Naive B cell (primary cell): Measurements from ENCODE around the gene PDE2A. TPM values are rescaled to one million over a fixed set of nuclear protein-coding genes. Genes with fewer than 3 reads are reported as not detected.

Source experiments
- ATAC-seq, 2 donors: fragments of 150-1000 bp; cut with Tn5 transposase; 2 replicates each; pipeline ENCODE4 v1.10.0; 2021; ENCODE audit warnings: low read depth in 2 of 2, mild to moderate bottlenecking in 2 of 2, moderate library complexity in 2 of 2
- DNase-seq: peaks from one replicate; pipeline ENCODE4 v3.0.0; 2022
- H3K27ac Mint-ChIP-seq, 6 donors: one replicate each; pipeline ENCODE4 v1.8.0; 2020 to 2022; ENCODE audit warnings: mild to moderate bottlenecking in 6 of 6, mixed read lengths in 6 of 6, moderate library complexity in 5 of 6, inconsistent platforms in 2 of 6
- H3K27me3 Mint-ChIP-seq, 3 donors: one replicate each; pipeline ENCODE4 v1.8.0; 2021 to 2022; ENCODE audit warnings: mixed read lengths in 3 of 3, mild to moderate bottlenecking in 1 of 3
- H3K36me3 Mint-ChIP-seq, 2 donors: one replicate each; pipeline ENCODE4 v1.8.0; 2020 to 2022; ENCODE audit warnings: mixed read lengths in 2 of 2, inconsistent platforms in 1 of 2, mild to moderate bottlenecking in 1 of 2
- H3K4me1 Mint-ChIP-seq, 3 donors: one replicate each; pipeline ENCODE4 v1.8.0; 2020 to 2022; ENCODE audit warnings: mixed read lengths in 3 of 3, inconsistent platforms in 1 of 3, mild to moderate bottlenecking in 1 of 3, moderate library complexity in 1 of 3
- H3K4me3 Mint-ChIP-seq, 8 donors: one replicate each; pipeline ENCODE4 v1.8.0; 2020 to 2022; ENCODE audit warnings: mild to moderate bottlenecking in 8 of 8, mixed read lengths in 8 of 8, moderate library complexity in 8 of 8, inconsistent platforms in 2 of 8
- H3K9me3 Mint-ChIP-seq, 7 donors: one replicate each; pipeline ENCODE4 v1.8.0; 2020 to 2022; ENCODE audit warnings: mixed read lengths in 7 of 7, mild to moderate bottlenecking in 5 of 7, inconsistent platforms in 2 of 7, moderate library complexity in 1 of 7
- polyA plus RNA-seq, 6 donors: library from polyadenylated mRNA; unstranded; fragments of 300-500 nt; fragmentation: Illumina TruSeq; gene quantifications; one replicate each; pipeline ENCODE4 v1.2.3, GENCODE V29; 2021; ENCODE audit warnings: low read depth in 6 of 6

The PDE2A gene
- polyA plus RNA-seq, 6 donors from 2014 or later: 0.18 to 0.44 (median 0.36) TPM; not detected in 3

DNA sequence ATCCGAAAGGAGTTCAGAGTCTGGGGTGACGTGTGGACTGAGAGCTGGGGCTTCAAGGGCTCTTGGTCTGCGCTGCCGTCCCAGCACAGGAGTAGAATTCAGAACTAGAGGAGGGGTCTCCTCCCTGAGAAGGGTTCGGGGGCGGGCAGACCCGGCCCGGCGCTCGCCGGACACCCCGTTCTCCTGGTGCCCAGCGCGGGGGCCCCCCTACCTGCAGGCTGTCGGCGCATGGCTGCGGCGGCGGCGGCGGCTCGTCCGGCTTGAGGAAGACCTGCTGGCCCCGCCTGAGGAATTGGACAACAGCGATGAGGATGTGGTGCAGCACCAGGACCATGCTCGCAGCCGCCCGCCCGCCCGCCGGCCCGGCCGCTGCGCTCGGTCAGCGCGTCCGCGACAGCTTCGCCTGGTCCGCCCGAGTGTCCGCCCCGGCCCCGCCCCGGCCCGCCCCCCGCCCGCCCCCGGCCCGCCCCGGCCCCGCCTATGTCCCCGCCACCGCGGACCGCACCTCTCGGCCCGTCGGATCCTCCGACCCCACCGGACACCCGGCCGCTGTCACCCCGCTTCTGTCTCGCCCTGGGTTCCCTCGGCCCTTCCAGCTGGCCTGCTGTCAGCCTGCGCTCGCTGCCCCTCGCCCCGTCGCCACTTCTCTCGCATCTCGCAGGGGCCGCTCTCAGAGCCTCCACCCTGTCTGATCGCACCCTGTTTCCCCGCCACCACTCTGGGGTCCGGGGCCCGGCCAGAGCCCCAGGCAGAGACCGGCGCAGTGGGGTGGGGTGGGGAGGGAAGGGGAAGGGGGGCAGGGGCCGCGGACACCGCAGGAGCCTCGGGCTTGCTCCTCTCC, 32.0 kb downstream of the PDE2A start:
- peak; percentile 7 for DNase-seq
- ATAC-seq: peak; percentile 46 to 58
- Mint-ChIP-seq H3K9me3 (no peaks in the 10 kb centered on the region), H3K4me3 (peak overlapping the region in 7 of 8 donors; percentile 18 to 85 (median 80)), H3K4me1 (peaks cover 0 to 4% (median 4%) of the 10 kb centered on the region in 3 donors), H3K27me3 (peaks cover 0 to 29% (median 16%) of the 10 kb centered on the region in 3 donors), H3K27ac (no peak overlapping the region), H3K36me3 (no peaks in the 10 kb centered on the region)

DNA sequence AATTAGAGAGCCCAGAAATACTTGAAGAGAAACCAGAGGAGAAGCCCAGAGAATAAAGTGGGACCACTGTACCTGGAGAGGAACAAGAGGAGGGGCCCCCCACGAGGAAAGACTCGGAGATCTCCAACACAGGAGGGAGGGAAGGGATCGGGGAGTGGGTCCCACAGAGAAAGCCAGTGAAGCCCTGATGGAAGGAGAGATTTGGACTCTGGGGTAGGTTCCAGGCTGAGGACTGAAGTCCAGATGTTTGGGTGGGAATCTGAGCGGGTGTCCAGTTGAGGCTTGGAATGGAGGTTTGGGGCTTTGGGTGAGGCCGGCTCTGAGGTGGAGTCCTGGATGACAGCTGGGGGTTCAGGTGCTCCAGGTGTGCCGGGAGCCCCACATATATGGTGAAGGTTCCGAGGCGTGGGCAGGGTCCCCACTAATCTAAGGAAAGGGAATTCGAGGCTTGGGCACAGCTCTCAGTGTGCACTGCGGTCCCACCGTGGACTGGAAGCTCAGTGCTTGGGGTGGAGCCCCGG, 32.6 kb downstream of the PDE2A start:
- Mint-ChIP-seq H3K36me3 (no peaks in the 10 kb centered on the region), H3K27me3 (peaks cover 0 to 36% (median 22%) of the 10 kb centered on the region in 3 donors), H3K4me3 (no peak overlapping the region), H3K27ac (no peak overlapping the region), H3K4me1 (peaks cover 0 to 4% (median 4%) of the 10 kb centered on the region in 3 donors), H3K9me3 (no peaks in the 10 kb centered on the region)
- ATAC-seq: no peak
- no peak for DNase-seq

DNA sequence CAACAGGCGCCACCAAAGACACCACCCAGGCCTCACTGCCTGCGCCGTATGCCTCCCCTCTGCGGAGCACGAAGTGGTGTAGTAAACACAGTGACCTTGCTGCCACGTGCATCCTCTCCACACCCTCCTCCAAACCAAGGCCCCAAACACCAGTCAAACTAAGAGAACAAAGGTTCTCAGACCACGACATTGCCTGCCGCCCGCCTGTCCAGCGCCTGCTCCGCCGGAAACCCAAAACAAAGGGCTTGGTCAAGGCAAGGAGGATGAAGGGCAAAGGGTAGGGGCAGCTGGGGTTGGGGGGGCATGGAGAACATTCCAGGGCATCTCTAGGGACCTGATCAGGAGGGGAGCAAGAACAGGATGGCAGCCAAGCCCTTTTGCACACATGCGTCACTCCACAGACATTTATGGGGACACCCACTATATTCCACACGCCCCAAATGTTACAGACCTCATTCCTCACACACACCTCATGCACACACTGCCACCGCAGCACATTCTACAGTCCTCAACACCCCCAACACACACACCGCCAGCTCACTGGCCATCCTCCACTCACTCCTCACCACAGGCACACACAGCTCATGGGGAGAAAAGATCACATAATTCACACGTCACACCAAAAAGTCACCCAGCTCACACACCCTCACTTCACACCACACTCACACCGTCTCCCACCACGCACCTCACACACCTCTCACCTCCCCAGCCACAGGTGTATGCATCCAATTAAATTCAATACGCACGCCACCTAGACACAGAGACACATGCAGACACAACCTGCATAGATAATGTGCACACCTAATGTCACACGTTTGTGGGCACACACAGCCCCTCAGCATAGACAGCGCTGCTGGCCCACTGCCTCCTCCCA, 34.5 kb downstream of the PDE2A start:
- Mint-ChIP-seq H3K4me1 (peaks cover 0 to 6% (median 4%) of the 10 kb centered on the region in 3 donors), H3K27me3 (peaks cover 0 to 29% (median 26%) of the 10 kb centered on the region in 3 donors), H3K27ac (no peak overlapping the region), H3K9me3 (no peaks in the 10 kb centered on the region), H3K4me3 (no peak overlapping the region), H3K36me3 (no peaks in the 10 kb centered on the region)
- ATAC-seq (no peak), DNase-seq (no peak)

DNA sequence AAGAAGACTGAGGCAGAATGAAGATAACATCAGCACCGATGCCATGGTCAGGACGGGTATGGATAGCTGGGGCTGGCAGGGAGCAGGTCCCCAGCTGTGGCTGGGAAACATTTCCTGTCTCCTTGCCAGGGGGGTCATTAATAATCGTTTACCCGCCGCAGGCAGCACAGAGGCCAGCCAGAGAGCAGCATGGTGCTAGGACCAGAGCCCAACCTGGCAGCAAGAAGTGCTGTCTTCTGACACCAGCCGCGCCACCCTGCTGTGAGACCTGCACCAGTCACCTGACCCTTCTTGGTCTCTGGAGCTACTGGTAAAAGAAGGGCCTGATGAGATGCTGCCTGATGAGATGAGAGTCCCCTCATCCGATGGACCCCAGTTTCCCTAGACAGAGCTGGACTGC, 36.3 kb downstream of the PDE2A start:
- Mint-ChIP-seq H3K36me3 (no peaks in the 10 kb centered on the region), H3K27ac (no peak overlapping the region), H3K27me3 (peaks cover 0 to 32% (median 30%) of the 10 kb centered on the region in 3 donors), H3K9me3 (no peaks in the 10 kb centered on the region), H3K4me3 (no peak overlapping the region), H3K4me1 (peaks cover 0 to 2% (median 0%) of the 10 kb centered on the region in 3 donors)
- DNase-seq (no peak), ATAC-seq (no peak)

DNA sequence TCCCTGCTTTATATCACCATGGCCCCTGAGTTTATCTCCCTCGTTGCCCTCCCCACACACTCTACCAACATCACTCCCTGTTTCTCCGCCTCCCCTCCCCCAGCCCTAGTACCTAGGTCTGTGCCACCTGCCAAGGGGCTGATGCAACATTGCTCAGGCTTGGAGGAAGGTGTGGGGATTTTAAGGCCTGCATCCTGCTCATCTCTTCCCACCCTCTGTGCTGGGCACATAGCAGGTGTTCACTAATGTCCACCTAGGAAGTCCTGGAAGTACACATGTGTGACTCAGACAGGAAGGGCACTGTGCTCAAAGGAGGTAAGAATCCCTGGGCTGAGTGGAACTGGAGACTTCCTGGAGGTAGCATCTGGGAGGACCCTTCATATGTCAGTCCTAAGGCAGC, 37.0 kb downstream of the PDE2A start:
- Mint-ChIP-seq H3K4me1 (peaks cover 0 to 2% (median 0%) of the 10 kb centered on the region in 3 donors), H3K36me3 (no peaks in the 10 kb centered on the region), H3K27me3 (peaks cover 0 to 35% (median 33%) of the 10 kb centered on the region in 3 donors), H3K9me3 (no peaks in the 10 kb centered on the region), H3K4me3 (no peak overlapping the region), H3K27ac (peak overlapping the region in 1 of 6 donors; percentile 85)
- no peak for DNase-seq
- ATAC-seq: no peak

DNA sequence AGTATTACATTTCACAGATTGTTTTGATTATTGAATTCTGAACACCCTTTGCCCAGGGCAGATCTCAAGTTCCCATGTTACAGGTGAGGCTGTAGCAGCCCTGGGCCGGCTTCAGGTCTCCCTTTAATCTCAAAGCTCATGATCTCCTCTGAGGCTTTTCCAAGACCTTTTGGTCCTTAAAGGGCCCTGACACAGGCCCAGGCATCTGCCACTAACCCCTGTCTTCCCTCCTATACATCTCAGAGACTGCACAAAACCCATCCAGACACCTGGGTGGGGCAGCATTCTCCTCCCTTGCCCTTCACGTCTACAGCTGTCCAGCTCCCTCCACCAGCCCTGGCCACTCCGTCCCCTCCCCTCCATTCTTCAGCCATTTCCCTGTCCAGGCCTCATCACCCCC, 37.8 kb downstream of the PDE2A start:
- ATAC-seq (no peak), DNase-seq (no peak)
- Mint-ChIP-seq H3K4me1 (peaks cover 0 to 2% (median 0%) of the 10 kb centered on the region in 3 donors), H3K36me3 (no peaks in the 10 kb centered on the region), H3K4me3 (no peak overlapping the region), H3K27me3 (peaks cover 0 to 36% (median 35%) of the 10 kb centered on the region in 3 donors), H3K9me3 (no peaks in the 10 kb centered on the region), H3K27ac (no peak overlapping the region)

DNA sequence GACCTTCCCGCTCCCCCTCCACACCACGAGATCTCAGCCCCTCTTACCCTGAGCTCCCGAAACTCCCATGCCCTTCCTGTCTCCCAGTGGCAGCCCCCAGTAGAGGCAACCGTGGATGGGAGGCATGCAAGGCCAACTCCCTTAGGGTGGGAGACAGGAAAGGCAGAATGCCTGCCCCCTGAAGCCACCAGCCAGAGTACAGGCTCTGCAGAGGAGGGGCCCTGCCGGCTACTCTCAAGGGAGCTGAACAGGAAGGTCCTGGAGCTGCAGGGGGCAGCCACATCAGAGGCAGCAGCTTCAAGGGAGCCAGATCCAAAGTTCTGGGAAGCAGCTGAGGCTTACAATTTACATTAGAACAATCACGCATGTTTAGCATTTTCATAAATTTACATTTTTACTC, 38.3 kb downstream of the PDE2A start:
- H3K9me3 Mint-ChIP-seq: no peaks in the 10 kb centered on the region
- no peak overlapping the region for H3K27ac Mint-ChIP-seq
- ATAC-seq (no peak), DNase-seq (no peak)
- peak overlapping the region in 1 of 8 donors; percentile 48 for H3K4me3 Mint-ChIP-seq
- peaks cover 0 to 2% (median 0%) of the 10 kb centered on the region in 3 donors for H3K4me1 Mint-ChIP-seq
- H3K27me3 Mint-ChIP-seq: peaks cover 0 to 40% (median 40%) of the 10 kb centered on the region in 3 donors
- no peaks in the 10 kb centered on the region for H3K36me3 Mint-ChIP-seq

DNA sequence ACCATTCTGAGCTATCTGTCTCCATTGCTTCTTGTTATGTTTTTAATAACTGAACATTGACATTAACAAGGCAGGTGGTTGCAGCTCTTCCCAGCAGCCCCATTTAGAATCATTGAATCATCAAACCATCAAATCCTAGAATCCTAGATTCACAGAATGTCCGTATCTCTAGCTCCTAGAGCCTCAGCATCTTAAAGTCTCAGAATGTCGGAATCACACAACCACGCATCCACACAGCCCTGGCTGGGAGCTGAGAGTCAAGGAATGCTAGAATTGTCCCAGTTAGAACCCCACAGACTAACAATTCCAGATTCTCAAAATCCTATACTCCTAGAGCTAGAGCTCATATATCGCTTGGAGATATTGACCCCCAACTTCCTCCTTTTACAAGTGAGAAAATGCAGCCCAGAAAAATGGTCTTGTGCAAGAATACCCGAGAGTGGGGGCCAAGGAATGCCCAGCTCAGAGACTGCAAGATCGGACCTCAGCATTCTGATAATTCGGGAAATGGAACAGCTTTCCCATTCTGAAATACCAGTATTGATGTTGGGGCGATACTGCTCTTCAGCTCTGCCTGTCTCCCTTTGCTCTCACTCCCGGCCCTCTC, 38.8 kb downstream of the PDE2A start:
- Mint-ChIP-seq H3K4me1 (peaks cover 0 to 3% (median 2%) of the 10 kb centered on the region in 3 donors), H3K36me3 (no peaks in the 10 kb centered on the region), H3K9me3 (no peaks in the 10 kb centered on the region), H3K4me3 (peak overlapping the region in 1 of 8 donors; percentile 48), H3K27me3 (peaks cover 0 to 45% (median 40%) of the 10 kb centered on the region in 3 donors), H3K27ac (no peak overlapping the region)
- ATAC-seq (no peak), DNase-seq (no peak)

DNA sequence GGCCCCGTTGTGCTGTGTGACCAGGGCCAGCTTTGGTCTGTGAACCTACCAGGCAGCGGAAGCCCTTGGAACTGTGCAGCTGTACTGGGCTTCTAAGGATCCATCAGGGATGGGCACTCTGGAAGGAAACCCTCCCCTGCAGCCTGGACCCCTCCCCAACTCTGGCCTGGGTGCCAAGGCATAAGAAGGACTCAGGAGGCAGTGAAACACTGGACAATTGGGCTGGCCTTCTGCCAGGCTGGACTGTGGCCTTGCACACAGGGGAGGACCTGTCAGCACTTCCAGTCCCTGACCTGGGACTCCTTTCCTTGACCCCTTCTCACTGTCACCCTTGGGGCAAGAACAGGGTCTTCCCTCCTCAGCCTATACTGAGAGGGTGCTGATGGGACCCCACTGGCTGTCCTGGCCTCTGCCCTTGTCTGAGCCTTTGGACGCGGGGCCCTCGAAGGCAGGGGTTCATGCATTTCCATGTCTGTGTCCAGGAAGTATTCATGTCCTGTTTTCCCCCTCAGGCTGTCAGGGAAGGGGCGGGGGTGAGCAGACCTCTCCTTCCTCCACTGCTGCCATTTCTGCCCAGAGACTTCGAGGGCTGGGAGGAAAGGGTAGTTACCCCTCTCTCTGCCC, 39.6 kb downstream of the PDE2A start:
- H3K27me3 Mint-ChIP-seq: peaks cover 0 to 53% (median 40%) of the 10 kb centered on the region in 3 donors
- no peak for ATAC-seq
- no peak overlapping the region for H3K4me3 Mint-ChIP-seq
- no peaks in the 10 kb centered on the region for H3K36me3 Mint-ChIP-seq
- no peak for DNase-seq
- no peaks in the 10 kb centered on the region for H3K9me3 Mint-ChIP-seq
- peaks cover 0 to 9% (median 2%) of the 10 kb centered on the region in 3 donors for H3K4me1 Mint-ChIP-seq
- no peak overlapping the region for H3K27ac Mint-ChIP-seq

DNA sequence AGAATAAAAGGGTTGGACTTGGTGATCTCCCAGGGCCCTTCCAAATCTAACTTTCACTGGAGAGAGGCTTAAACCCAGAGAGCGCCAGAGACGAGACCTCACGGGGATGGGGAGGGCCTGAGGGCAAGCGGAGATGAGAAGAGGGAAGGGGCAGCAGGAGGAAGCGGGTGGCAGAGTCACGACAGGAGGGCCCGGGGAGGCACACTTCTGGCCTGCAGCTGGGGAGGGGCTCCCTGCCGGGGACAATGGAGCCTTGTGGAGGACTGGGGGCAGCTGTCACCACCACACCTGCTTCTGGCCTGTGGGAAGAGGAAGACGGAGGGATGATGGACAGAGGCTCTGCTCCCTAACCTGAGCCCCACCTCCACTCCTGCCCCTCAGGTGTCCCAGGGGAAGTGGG, 40.2 kb downstream of the PDE2A start:
- Mint-ChIP-seq H3K36me3 (no peaks in the 10 kb centered on the region), H3K9me3 (no peaks in the 10 kb centered on the region), H3K27me3 (peaks cover under 1 to 54% (median 40%) of the 10 kb centered on the region in 3 donors), H3K4me1 (peaks cover 0 to 9% (median 2%) of the 10 kb centered on the region in 3 donors), H3K4me3 (no peak overlapping the region), H3K27ac (no peak overlapping the region)
- ATAC-seq: no peak
- no peak for DNase-seq

DNA sequence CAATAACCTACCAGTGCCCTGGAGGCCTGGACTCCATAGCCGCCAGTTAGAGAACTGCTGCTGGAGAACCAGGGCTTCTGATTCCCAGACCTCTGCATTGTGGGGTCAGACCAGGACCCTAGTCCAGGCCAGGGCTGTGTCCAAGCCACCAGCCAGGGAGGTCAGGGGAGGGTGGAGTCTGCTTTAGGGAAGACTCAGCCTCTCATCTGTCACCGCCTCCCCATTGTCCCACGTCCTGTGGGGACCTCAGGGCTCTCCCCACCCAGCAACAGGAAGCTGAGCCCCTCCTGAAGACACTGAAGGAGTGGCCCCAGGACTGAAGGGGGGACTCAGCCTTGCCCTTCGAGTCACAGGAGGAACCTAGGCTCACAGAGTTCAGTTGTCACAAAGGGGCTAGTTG, 41.2 kb downstream of the PDE2A start:
- H3K4me3 Mint-ChIP-seq: no peak overlapping the region
- H3K9me3 Mint-ChIP-seq: no peaks in the 10 kb centered on the region
- no peak for DNase-seq
- no peak for ATAC-seq
- H3K4me1 Mint-ChIP-seq: peaks cover 0 to 9% (median 2%) of the 10 kb centered on the region in 3 donors
- H3K27me3 Mint-ChIP-seq: peaks cover 4 to 59% (median 38%) of the 10 kb centered on the region in 3 donors
- no peaks in the 10 kb centered on the region for H3K36me3 Mint-ChIP-seq
- peak overlapping the region in 1 of 6 donors; percentile 42 for H3K27ac Mint-ChIP-seq

DNA sequence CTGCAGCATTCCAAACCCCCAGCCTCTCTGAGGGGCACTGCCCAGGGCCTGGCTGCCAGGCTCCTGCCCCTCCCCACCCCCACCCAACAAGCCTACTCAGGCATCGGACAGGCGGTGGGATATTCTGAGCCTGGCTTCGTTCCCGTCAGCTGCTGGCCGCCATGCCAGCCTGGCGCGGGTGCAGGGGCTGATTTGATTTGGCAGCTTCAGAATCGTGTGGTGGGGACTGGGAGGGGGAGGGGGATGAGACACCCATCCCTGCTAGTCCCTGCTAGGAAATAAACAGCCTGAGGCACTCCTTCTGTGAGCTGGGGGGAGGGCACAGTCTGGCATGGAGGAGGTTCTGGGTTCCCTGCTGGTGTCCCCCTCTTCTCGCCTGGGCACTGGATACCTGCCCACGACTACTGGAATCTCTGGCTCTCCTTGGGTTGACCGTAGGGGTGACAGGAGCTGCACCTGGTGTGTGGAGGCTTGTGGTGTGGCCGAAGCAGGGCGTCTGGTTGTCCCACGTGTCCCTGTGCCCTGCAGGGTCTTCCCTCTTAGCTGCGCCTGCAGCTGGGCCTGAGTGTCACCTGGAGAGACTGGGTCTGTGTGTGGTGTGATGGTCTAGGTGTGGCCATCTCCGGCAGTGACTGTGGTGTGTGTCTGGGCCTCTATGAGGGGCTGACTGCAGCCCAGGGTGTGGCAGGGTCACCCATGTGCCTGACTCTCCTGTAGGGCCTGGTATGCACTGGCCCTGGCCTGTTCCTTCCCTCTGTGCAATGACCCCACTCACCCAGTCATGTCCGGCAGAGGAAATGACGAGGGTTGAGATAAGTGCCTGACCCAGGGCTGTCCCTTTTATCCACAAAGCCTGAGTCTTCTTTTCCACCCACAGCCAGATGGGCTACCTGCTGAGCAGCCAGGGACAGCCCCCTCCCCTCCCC, 42.2 kb downstream of the PDE2A start:
- H3K36me3 Mint-ChIP-seq: no peaks in the 10 kb centered on the region
- no peaks in the 10 kb centered on the region for H3K9me3 Mint-ChIP-seq
- peaks cover 0 to 9% (median 2%) of the 10 kb centered on the region in 3 donors for H3K4me1 Mint-ChIP-seq
- H3K27me3 Mint-ChIP-seq: peaks cover 4 to 50% (median 31%) of the 10 kb centered on the region in 3 donors
- H3K27ac Mint-ChIP-seq: no peak overlapping the region
- ATAC-seq (no peak), DNase-seq (no peak)
- no peak overlapping the region for H3K4me3 Mint-ChIP-seq
